ENCODE data around the gene TTLL11.

- TF ChIP-seq CTCF (IDR thresholded peaks at IDR 0.05) (no peak), EP300 (IDR thresholded peaks at IDR 0.05) (no peak)
These were observed 126.4 kb downstream of the TTLL11 start for GRCh38 chr9:121966706-121967105.

Data from suprapubic skin (tissue), 3 donors.